Subcutaneous abdominal adipose tissue (tissue), 5 donors: Measurements from ENCODE around the gene C4orf46.

Source experiments
- H3K27ac ChIP-seq: one replicate; pipeline ENCODE4 v1.7.0; 2013; ENCODE audit warnings: low read depth, mild to moderate bottlenecking, inconsistent platforms, low read length, moderate library complexity
- H3K27me3 ChIP-seq, 5 donors: one replicate each; pipeline ENCODE4 v1.7.0; 2013; ENCODE audit warnings: low read length in 5 of 5, inconsistent platforms in 1 of 5; ENCODE audit not compliant: control insufficient read depth in 5 of 5, insufficient read depth in 4 of 5
- H3K36me3 ChIP-seq, 5 donors: one replicate each; pipeline ENCODE4 v1.7.0; 2013; ENCODE audit warnings: low read length in 5 of 5; ENCODE audit not compliant: control insufficient read depth in 5 of 5, insufficient read depth in 5 of 5
- H3K4me1 ChIP-seq, 5 donors: one replicate each; pipeline ENCODE4 v1.7.0; 2013; ENCODE audit warnings: low read length in 5 of 5, mild to moderate bottlenecking in 3 of 5, moderate library complexity in 1 of 5; ENCODE audit not compliant: control insufficient read depth in 5 of 5, insufficient read depth in 5 of 5
- H3K4me3 ChIP-seq, 5 donors: one replicate each; pipeline ENCODE4 v1.7.0; 2013; ENCODE audit warnings: low read length in 5 of 5, low read depth in 1 of 5
- H3K9ac ChIP-seq, 5 donors: one replicate each; pipeline ENCODE4 v1.7.0; 2013; ENCODE audit warnings: low read length in 5 of 5, mild to moderate bottlenecking in 4 of 5, moderate library complexity in 3 of 5
- H3K9me3 ChIP-seq, 5 donors: one replicate each; pipeline ENCODE4 v1.7.0; 2013; ENCODE audit warnings: low read length in 5 of 5; ENCODE audit not compliant: control insufficient read depth in 5 of 5
- donor health status: healthy.
- donor health status: healthy.
- donor health status: healthy.
- donor health status: healthy.
- donor health status: healthy.

C4orf46 gene

GRCh38 chr4:158657291-158657690 is 14.4 kb downstream of the C4orf46 start:
- H3K9ac ChIP-seq, result no peak overlapping the region

GRCh38 chr4:158656439-158656838 is 15.2 kb downstream of the C4orf46 start:
- peaks cover 0 to 5% (median 0%) of the 10 kb centered on the region in 5 donors for H3K4me1 ChIP-seq
- no peaks in the 10 kb centered on the region for H3K9me3 ChIP-seq
- H3K36me3 ChIP-seq, result no peaks in the 10 kb centered on the region
- no peak overlapping the region for H3K9ac ChIP-seq
- no peaks in the 10 kb centered on the region for H3K27me3 ChIP-seq
- H3K4me3 ChIP-seq, result no peak overlapping the region
- no peak overlapping the region for H3K27ac ChIP-seq

More at GRCh38 chr4:158657291-158657690, 14.4 kb downstream of the C4orf46 start:
- Histone ChIP-seq H3K9me3 (no peaks in the 10 kb centered on the region), H3K27me3 (no peaks in the 10 kb centered on the region), H3K36me3 (no peaks in the 10 kb centered on the region), H3K27ac (no peak overlapping the region), H3K4me1 (peaks cover 0 to 5% (median 0%) of the 10 kb centered on the region in 5 donors), H3K4me3 (no peak overlapping the region)

DNA sequence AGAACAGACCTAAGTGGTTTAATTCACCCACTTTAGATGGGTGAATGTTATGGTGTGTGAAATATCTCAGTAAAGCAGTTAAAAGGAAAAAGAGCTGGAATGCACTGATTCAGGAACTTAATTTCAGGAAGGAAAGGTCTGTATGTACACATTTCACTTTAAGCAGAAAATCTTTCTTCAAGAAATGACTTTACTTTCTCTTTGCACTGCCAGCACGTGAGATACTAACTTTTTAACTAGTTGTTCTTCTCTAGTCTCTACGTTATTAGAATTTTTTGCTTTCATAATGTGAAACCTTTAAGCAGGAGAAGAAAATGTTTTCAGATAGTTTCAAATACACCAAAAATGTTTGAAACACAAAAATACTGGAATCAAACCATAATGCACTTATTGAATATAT is 18.8 kb downstream of the C4orf46 start:
- Histone ChIP-seq H3K36me3 (no peaks in the 10 kb centered on the region), H3K4me3 (no peak overlapping the region), H3K9ac (peak overlapping the region in 2 of 5 donors; percentile 9 to 16), H3K27ac (no peak overlapping the region), H3K4me1 (peaks cover 0 to 9% (median 3%) of the 10 kb centered on the region in 5 donors), H3K27me3 (no peaks in the 10 kb centered on the region), H3K9me3 (no peaks in the 10 kb centered on the region)

- no peaks in the 10 kb centered on the region for H3K36me3 ChIP-seq
- no peak overlapping the region for H3K9ac ChIP-seq
- H3K27ac ChIP-seq, result no peak overlapping the region
- H3K4me1 ChIP-seq, result peaks cover 0 to 9% (median 3%) of the 10 kb centered on the region in 5 donors
- no peaks in the 10 kb centered on the region for H3K9me3 ChIP-seq
- H3K4me3 ChIP-seq, result no peak overlapping the region
- H3K27me3 ChIP-seq, result no peaks in the 10 kb centered on the region
These were observed 22.5 kb downstream of the C4orf46 start for GRCh38 chr4:158649111-158649680.

GRCh38 chr4:158644760-158645159 is 26.9 kb downstream of the C4orf46 start:
- Histone ChIP-seq H3K9me3 (no peaks in the 10 kb centered on the region), H3K36me3 (no peaks in the 10 kb centered on the region), H3K27ac (no peak overlapping the region), H3K27me3 (no peaks in the 10 kb centered on the region), H3K4me3 (no peak overlapping the region), H3K4me1 (peaks cover 0 to 7% (median 0%) of the 10 kb centered on the region in 5 donors), H3K9ac (no peak overlapping the region)

DNA sequence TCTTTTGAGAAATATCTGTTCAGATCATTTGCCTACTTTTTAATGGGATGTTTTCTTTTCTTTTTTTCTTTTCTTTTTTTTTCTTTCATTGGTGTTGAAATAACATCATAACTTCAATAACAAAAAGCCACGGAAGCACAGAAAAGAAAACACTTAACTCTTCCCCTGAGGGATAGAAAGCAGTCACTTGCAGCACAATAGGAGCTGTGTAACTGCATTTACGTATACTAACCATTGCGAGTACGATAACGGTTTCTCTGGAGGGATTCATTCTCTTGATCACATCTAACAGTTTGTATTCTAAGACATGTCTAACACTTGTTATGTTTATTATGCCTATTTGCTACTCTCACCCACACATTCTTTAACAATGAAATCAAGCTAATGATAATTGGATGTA is 27.3 kb downstream of the C4orf46 start:
- Histone ChIP-seq H3K9me3 (no peaks in the 10 kb centered on the region), H3K9ac (no peak overlapping the region), H3K27me3 (no peaks in the 10 kb centered on the region), H3K4me1 (peaks cover 0 to 6% (median 0%) of the 10 kb centered on the region in 5 donors), H3K4me3 (no peak overlapping the region), H3K27ac (no peak overlapping the region), H3K36me3 (no peaks in the 10 kb centered on the region)

- no peaks in the 10 kb centered on the region for H3K4me1 ChIP-seq
These were observed 35.1 kb downstream of the C4orf46 start for GRCh38 chr4:158636619-158637018.

DNA sequence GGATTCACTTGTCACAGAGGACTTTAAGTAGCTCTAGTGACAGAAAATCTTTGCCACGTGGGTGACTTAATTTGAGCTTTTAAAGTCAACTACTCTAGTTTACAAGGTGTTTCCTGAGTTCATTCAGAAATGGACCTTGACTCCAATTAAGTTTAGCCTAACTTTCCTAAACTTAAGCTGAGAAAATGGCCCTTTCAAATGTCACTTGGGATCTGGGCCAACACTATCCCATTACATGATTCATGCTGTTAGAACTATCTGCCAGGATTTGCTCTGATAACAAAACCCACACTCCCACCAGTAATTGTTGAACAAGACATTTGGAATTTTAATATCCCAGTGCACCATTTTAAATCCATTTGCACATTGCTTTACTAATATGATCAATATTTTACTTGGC is 40.8 kb downstream of the C4orf46 start:
- peaks cover 0 to 12% (median 5%) of the 10 kb centered on the region in 5 donors for H3K4me1 ChIP-seq
- H3K9me3 ChIP-seq, result no peaks in the 10 kb centered on the region
- H3K27ac ChIP-seq, result no peak overlapping the region
- H3K36me3 ChIP-seq, result no peaks in the 10 kb centered on the region
- H3K9ac ChIP-seq, result no peak overlapping the region
- no peak overlapping the region for H3K4me3 ChIP-seq
- no peaks in the 10 kb centered on the region for H3K27me3 ChIP-seq

More at GRCh38 chr4:158636619-158637018, 35.1 kb downstream of the C4orf46 start:
- Histone ChIP-seq H3K9me3 (no peaks in the 10 kb centered on the region), H3K27me3 (no peaks in the 10 kb centered on the region), H3K36me3 (no peaks in the 10 kb centered on the region), H3K9ac (no peak overlapping the region), H3K4me3 (no peak overlapping the region), H3K27ac (no peak overlapping the region)

DNA sequence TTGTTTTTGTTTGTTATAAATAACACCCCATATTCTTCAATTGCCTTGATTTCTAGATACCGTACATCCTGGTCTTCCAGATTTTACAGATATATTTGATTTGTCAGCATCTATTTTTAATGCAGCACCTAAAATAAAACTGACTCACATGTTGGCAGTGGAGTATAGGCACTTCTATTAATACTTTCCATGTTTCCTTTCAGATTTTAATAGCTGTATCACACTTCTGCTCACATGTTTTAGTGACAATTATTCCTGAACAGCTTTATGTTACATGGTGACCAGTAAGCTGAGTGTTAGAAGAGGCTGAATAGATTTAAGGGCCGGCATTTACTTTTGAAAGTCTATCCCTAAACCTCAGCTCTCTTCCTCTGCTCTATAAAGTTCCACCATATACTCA is 46.1 kb downstream of the C4orf46 start:
- Histone ChIP-seq H3K9me3 (no peaks in the 10 kb centered on the region), H3K27ac (no peak overlapping the region), H3K4me3 (no peak overlapping the region), H3K36me3 (no peaks in the 10 kb centered on the region), H3K4me1 (peaks cover 0 to 7% (median 5%) of the 10 kb centered on the region in 5 donors), H3K27me3 (no peaks in the 10 kb centered on the region), H3K9ac (no peak overlapping the region)

DNA sequence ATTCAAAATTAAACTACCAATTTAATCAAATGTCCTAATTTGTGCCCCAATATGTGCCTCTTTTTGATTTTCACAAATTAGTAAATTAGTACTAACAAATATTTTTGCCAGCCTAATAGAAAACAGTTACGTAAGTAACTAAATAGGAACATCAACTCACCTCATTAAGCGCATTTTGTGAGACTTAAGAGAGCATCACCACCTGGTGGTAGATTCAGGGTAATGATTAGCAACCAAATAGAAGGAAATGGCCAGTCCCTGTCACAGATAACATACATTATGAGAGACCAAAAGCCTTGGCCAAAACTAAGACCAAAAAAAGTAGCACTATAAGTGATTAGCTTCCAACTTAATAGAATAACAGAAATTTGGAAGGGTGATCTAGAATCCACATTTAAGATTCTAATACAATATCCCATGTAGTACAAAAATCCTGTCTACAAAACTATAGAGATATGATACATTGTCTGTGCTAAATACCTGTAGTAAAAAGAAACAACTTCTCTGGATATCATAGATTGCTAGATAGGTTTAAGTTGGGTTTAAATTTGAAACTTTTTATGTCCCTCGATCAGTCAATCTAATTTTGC is 46.7 kb downstream of the C4orf46 start:
- no peaks in the 10 kb centered on the region for H3K36me3 ChIP-seq
- no peaks in the 10 kb centered on the region for H3K9me3 ChIP-seq
- no peak overlapping the region for H3K9ac ChIP-seq
- peaks cover 0 to 7% (median 5%) of the 10 kb centered on the region in 5 donors for H3K4me1 ChIP-seq
- H3K4me3 ChIP-seq, result no peak overlapping the region
- H3K27me3 ChIP-seq, result no peaks in the 10 kb centered on the region
- no peak overlapping the region for H3K27ac ChIP-seq
